ENCODE data around the gene TBXAS1.

DNA sequence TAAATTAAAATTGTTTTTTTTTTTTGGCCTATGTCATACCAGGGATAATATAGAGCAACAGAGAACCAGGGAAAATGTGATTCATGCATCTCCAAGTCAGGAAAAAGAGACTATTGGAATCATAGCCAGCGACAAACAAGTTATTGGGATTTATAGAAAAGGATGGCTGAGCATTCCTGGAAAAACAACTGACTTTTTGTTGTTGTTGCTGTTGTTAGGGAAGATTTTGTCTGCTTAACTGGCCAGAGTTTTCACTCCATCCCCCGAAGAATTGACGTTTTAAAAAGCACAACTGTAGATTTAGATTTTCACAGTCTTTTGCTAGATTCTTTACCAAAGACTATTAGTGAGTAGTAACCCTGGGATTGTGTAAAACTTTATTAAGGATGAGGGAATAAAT, 112.4 kb downstream of the TBXAS1 start:
- TF ChIP-seq, protein P1, sequence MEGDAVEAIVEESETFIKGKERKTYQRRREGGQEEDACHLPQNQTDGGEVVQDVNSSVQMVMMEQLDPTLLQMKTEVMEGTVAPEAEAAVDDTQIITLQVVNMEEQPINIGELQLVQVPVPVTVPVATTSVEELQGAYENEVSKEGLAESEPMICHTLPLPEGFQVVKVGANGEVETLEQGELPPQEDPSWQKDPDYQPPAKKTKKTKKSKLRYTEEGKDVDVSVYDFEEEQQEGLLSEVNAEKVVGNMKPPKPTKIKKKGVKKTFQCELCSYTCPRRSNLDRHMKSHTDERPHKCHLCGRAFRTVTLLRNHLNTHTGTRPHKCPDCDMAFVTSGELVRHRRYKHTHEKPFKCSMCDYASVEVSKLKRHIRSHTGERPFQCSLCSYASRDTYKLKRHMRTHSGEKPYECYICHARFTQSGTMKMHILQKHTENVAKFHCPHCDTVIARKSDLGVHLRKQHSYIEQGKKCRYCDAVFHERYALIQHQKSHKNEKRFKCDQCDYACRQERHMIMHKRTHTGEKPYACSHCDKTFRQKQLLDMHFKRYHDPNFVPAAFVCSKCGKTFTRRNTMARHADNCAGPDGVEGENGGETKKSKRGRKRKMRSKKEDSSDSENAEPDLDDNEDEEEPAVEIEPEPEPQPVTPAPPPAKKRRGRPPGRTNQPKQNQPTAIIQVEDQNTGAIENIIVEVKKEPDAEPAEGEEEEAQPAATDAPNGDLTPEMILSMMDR (IDR thresholded peaks at IDR 0.05; ENCODE audit: insufficient read depth, low read length, poor library complexity, severe bottlenecking) = no peak
- no peak for TF ChIP-seq EZH2phosphoT487 (conservative IDR thresholded peaks at IDR 0.05; ENCODE audit: low read length)
